K562 (cell line): ENCODE data around the gene TOR1AIP2. TPM values are rescaled to one million over a fixed set of nuclear protein-coding genes. Genes with fewer than 3 reads are reported as not detected.

ENCODE experiments used
- BCL6 ChIP-seq: fragments of 250-450 bp; sonication (Bioruptor Pico); IDR thresholded peaks from 2 replicates; pipeline ENCODE4 v1.4.0; 2020
- NR1H2 ChIP-seq: sonication (generic); formaldehyde crosslinking; IDR thresholded peaks from 2 replicates; pipeline ENCODE4 v1.4.0; 2020; ENCODE audit warnings: mild to moderate bottlenecking, missing genetic modification reagents
- PML ChIP-seq: IDR thresholded peaks from 2 replicates; pipeline ENCODE4 v1.6.1; 2012; ENCODE audit warnings: low read length, inconsistent platforms
- POLR2AphosphoS2 ChIP-seq: IDR thresholded peaks from 2 replicates; pipeline ENCODE4 v1.6.1; 2012; ENCODE audit warnings: low read length, improper control_type of control experiment
- RERE ChIP-seq: sonication (generic); formaldehyde crosslinking; IDR thresholded peaks from 2 replicates; pipeline ENCODE4 v1.8.0; 2023; ENCODE audit warnings: missing genetic modification reagents, mild to moderate bottlenecking, borderline replicate concordance
- ZFPM2 ChIP-seq: fragments of 250-450 bp; sonication (Bioruptor Pico); IDR thresholded peaks from 2 replicates; pipeline ENCODE4 v1.5.1; 2022; ENCODE audit warnings: mild to moderate bottlenecking
- ZNF830 ChIP-seq: fragments of 250-450 bp; sonication (Bioruptor Pico); IDR thresholded peaks from 2 replicates; pipeline ENCODE4 v1.5.0; 2021; ENCODE audit warnings: mild to moderate bottlenecking
- ZZZ3 ChIP-seq: fragments of 450-650 bp; IDR thresholded peaks from 2 replicates; pipeline ENCODE4 v1.6.1; 2016; ENCODE audit warnings: antibody characterized with exemption, mild to moderate bottlenecking, moderate library complexity
- polyA plus RNA-seq, 8 experiments: library from polyadenylated mRNA; depleted of rRNA in 4 of 8; stranded (reverse) in 5 of 8; unstranded in 3 of 8; fragments of >200 nt; fragmentation: Nextera tagmentation in 2 of 8; fragmentation: Illumina TruSeq in 1 of 8; extraction: Ambion mirVana in 2 of 8; extraction: Trizol in 1 of 8; gene quantifications; 2 replicates each; pipeline versions ENCODE4 v1.2.1 to v1.2.3, GENCODE V29; 2011 to 2014; ENCODE audit warnings: inconsistent platforms in 1 of 8, missing spikeins in 1 of 8
- total RNA-seq, 7 experiments: library from RNA; depleted of rRNA in 6 of 7; stranded (reverse); fragments of >200 nt in 6 of 7; fragmentation: Illumina TruSeq in 2 of 7; extraction: Trizol in 2 of 7; gene quantifications; 2 replicates each; pipeline versions ENCODE4 v1.2.1 to v1.2.3, GENCODE V29; 2011 to 2021; ENCODE audit warnings: low replicate concordance in 1 of 7
- TF ChIP-seq, protein P1 (sequence below): fragments of 250-450 bp; sonication (Bioruptor Pico); IDR thresholded peaks from 2 replicates; pipeline ENCODE4 v1.5.0; 2022; ENCODE audit warnings: mild to moderate bottlenecking

TOR1AIP2 gene
- total and polyA plus RNA-seq, 9 of the 15 experiments (the other 6 are each of a cell fraction or from before 2014, with no cell fraction given), result 16.7 to 122 (median 41.4) TPM

GRCh38 chr1:179808503-179808902 lies 69.1 kb downstream of the TOR1AIP2 start (continued):
- TF ChIP-seq RERE (CRISPR knock-in tag), result 0 out of 2 replicates have a peak, but pooled peaks have one; percentile 55
- TF ChIP-seq ZFPM2 (CRISPR knock-in tag), result no peak
- no peak for TF ChIP-seq ZNF830
- TF ChIP-seq ZZZ3, result no peak
- TF ChIP-seq NR1H2, result no peak
- no peak for TF ChIP-seq BCL6
- TF ChIP-seq PML, result no peak
- no peak for TF ChIP-seq POLR2AphosphoS2
- TF ChIP-seq, protein P1, sequence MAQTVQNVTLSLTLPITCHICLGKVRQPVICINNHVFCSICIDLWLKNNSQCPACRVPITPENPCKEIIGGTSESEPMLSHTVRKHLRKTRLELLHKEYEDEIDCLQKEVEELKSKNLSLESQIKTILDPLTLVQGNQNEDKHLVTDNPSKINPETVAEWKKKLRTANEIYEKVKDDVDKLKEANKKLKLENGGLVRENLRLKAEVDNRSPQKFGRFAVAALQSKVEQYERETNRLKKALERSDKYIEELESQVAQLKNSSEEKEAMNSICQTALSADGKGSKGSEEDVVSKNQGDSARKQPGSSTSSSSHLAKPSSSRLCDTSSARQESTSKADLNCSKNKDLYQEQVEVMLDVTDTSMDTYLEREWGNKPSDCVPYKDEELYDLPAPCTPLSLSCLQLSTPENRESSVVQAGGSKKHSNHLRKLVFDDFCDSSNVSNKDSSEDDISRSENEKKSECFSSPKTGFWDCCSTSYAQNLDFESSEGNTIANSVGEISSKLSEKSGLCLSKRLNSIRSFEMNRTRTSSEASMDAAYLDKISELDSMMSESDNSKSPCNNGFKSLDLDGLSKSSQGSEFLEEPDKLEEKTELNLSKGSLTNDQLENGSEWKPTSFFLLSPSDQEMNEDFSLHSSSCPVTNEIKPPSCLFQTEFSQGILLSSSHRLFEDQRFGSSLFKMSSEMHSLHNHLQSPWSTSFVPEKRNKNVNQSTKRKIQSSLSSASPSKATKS (CRISPR knock-in tag), result no peak
